ENCODE measurements around the gene ZNF778.
"Not testable (repeated sequence)": the region's sequence is repeated elsewhere in the genome, so short reads cannot be mapped to it uniquely, and the experiment has no call there.

Gene ZNF778

DNA sequence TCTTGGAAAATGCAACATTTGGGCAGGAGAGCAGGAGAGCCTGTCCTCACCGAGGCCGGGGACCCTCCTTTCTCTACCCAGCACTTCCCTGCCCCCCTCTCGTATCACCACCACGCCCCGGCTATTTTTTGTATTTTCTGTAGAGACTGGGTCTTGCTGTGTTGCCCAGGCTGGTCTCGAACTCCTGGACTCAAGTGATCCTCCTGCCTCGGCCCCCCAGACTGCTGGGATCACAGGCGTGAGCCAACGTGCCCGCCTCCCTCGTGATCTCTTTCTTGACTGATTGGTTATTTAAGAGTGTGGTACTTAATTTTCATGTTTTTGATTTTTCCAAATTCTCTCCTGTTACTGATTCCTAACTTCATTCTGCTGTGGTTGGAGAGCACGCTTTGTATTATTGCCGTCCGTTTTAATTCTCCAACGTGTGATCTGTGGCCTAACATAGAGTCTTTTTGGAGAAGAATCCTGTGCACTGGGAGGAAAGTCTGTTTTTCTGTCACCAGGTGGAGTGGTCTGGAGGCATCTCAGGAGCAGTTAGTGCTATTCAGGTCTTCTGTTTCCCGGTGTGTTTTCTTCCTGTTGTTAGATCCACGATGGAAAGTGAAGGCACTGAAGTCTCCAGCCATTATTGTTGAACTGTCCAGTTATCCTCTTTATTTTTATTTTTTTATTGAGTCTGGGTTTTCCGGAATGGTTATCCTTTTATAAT is 40.4 kb downstream of the ZNF778 start:
- DNase-seq (ENCODE audit: low read depth, low spot score), result no peak
- ChIA-PET CTCF (no interaction called here), POLR2A (no interaction called here)
- no peak for TF ChIP-seq CTCF (IDR thresholded peaks at IDR 0.05; ENCODE audit: insufficient read depth, low read length, missing control alignments)
- H3K4me3 ChIP-seq (ENCODE audit: low read depth, low read length), result peak overlapping the region; percentile 49

GRCh38 chr16:89259901-89260300 is 42.4 kb downstream of the ZNF778 start:
- DNase-seq (ENCODE audit: low read depth, low spot score); POLR2A ChIA-PET; H3K4me3 ChIP-seq (ENCODE audit: low read depth, low read length): not testable (repeated sequence)
- CTCF ChIA-PET, result interaction anchor here (0.9 kb wide), 1 partner anchor 29 kb away, joined by 3 read pairs; no protein-coding TSS in a partner anchor

DNA sequence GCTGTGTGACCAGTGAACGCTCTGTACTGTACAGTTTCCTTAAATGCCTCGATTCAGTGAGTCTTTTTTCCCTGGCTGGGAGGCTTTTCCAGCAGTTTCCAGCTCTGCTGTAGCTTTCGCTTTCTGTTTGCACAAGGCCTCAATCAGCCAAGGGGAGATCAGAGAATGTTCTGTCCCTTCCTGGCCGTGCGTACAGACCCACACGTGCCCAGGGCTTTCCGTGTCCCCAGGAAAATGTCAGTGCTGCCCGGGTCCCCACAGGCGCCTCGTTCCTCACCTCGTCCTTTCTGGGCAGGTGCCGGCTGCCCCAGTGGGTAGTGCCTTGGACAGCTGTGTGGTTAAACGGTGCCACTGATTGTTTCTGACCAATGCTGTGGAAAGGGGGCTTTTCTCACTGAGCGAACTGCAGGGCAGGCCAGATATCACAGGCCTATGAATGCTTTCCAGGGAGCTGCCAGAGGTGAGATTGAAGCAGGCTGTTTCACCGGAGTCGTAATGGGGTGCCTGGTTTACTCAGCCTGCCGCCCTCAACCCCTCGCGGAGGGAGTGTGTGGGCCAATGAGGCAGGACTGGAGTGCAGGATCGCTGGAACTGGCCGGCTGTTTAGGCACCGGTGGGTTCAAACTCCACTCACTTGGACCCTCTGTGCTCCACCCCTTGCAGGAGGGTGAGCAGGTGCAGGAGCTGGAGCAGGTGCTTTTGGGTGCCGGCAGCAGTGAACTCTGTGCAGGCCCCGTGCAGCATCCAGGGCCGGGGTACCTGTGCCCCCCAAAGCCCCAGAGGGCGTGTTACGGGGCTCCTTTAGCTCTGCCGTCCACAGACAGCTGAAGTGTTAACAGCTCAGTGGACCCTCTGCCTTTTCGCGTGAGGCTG is 44.4 kb downstream of the ZNF778 start:
- no peak overlapping the region for H3K4me3 ChIP-seq (ENCODE audit: low read depth, low read length)
- DNase-seq (ENCODE audit: low read depth, low spot score), result no peak
- ChIA-PET POLR2A (no interaction called here), CTCF (no interaction called here)
- TF ChIP-seq CTCF (IDR thresholded peaks at IDR 0.05; ENCODE audit: insufficient read depth, low read length, missing control alignments), result no peak

DNA sequence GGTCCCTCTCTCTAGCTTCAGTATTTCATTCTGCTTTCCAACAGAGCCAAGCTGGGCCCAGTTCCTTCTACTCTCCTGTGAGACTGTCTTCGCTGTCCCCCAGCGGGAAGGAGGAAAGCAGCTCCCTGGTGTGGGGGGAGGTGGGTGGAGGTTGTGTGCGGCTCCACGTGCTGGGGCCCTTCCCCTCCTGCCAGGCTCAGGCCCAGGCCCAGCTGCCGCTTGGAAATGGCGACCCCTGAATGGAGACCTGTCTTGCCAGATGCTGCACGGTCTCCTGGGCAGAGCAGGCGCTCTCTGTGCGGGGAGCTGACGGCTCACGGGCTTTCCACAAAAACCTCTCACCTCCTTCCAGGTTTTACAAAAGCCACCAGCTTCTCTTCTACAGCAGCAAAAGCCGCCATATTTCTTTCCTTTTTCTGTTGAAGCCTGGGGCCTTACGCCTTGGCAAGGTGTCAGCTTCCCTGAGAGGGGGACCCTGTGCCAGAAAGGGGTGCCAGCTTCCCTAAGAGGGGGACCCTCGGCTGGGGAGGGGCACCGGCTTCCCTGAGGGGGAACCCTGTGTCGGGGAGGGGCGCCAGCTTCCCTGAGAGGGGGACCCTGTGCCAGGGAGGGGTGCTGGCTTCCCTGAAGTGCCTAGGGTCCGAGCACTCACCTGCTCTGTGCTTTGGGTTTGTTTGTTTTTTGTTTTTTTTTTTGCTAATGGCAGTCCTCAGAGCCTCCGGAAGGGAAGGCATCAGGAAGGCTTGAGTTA is 47.5 kb downstream of the ZNF778 start:
- ChIA-PET CTCF (interaction anchor here (0.9 kb wide), 1 partner anchor 10 kb away, joined by 3 read pairs; no protein-coding TSS in a partner anchor), POLR2A (no interaction called here)
- DNase-seq (ENCODE audit: low read depth, low spot score), result no peak
- H3K4me3 ChIP-seq (ENCODE audit: low read depth, low read length), result no peak overlapping the region
- no peak for TF ChIP-seq CTCF (IDR thresholded peaks at IDR 0.05; ENCODE audit: insufficient read depth, low read length, missing control alignments)

- CTCF ChIA-PET, result no interaction called here
- POLR2A ChIA-PET, result no interaction called here
- no peak overlapping the region for H3K4me3 ChIP-seq (ENCODE audit: low read depth, low read length)
- TF ChIP-seq CTCF (IDR thresholded peaks at IDR 0.05; ENCODE audit: insufficient read depth, low read length, missing control alignments), result no peak
- no peak for DNase-seq (ENCODE audit: low read depth, low spot score)
These were observed 48.1 kb downstream of the ZNF778 start for GRCh38 chr16:89265647-89266046.

GRCh38 chr16:89266521-89267134 is 49.1 kb downstream of the ZNF778 start:
- ChIA-PET CTCF (interaction anchor here (1.1 to 1.5 kb wide), 2 partner anchors 22 to 25 kb away, joined by 3 to 5 read pairs; no protein-coding TSS in a partner anchor), POLR2A (interaction anchor here (1.0 kb wide), 1 partner anchor 242 kb away, joined by 3 read pairs; no protein-coding TSS in a partner anchor)
- H3K4me3 ChIP-seq (ENCODE audit: low read depth, low read length), result no peak overlapping the region
- TF ChIP-seq CTCF (IDR thresholded peaks at IDR 0.05; ENCODE audit: insufficient read depth, low read length, missing control alignments), result no peak
- DNase-seq (ENCODE audit: low read depth, low spot score), result no peak

DNA sequence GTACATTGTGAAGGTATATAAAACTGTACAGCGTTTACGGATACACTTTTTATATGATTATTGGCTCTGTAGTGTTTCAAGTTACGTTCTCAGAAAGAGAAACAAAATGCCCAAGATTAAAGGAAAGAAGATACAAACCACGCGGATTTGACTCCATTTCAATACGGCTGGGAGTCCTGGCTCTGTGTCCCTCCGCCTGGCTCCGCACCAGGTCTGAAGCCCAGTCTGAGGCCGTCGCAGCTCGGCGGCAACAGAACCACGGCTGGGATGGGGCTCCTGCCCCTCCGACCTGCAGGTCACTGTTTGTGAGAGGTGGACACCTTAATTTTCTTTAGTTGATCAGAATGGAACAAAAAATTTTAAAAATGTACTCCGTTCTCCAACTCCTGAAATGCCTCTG is 50.2 kb downstream of the ZNF778 start:
- POLR2A ChIA-PET, result interaction anchor here (1.0 kb wide), 1 partner anchor 241 kb away, joined by 3 read pairs; no protein-coding TSS in a partner anchor

More for the DNA sequence above, 50.2 kb downstream of the ZNF778 start:
- CTCF ChIA-PET, result interaction anchor here (1.5 kb wide), 1 partner anchor 21 kb away, joined by 5 read pairs; no protein-coding TSS in a partner anchor
- not testable (repeated sequence) for H3K4me3 ChIP-seq (ENCODE audit: low read depth, low read length); DNase-seq (ENCODE audit: low read depth, low spot score)
